ENCODE data around the gene PRKCZ. TPM values are rescaled to one million over a fixed set of nuclear protein-coding genes. Genes with fewer than 3 reads are reported as not detected.

Gene PRKCZ
- total RNA-seq, 1 experiment from 2014 or later = 45.9 TPM

GRCh38 chr1:2045468-2046173 lies 4.6 kb upstream of the PRKCZ start:
- H3K9me3 ChIP-seq = no peaks in the 10 kb centered on the region
- peaks cover 14% of the 10 kb centered on the region for H3K4me1 Mint-ChIP-seq (ENCODE audit: low read depth, unreplicated experiment)
- H3K27ac Mint-ChIP-seq (ENCODE audit: unreplicated experiment) = no peak overlapping the region
- H3K36me3 Mint-ChIP-seq (ENCODE audit: insufficient read depth, unreplicated experiment) = peaks cover 13% of the 10 kb centered on the region
- H3K9me3 Mint-ChIP-seq (ENCODE audit: unreplicated experiment) = no peaks in the 10 kb centered on the region
- H3K27me3 Mint-ChIP-seq (ENCODE audit: insufficient read depth, unreplicated experiment) = no peaks in the 10 kb centered on the region
- peaks cover 29% of the 10 kb centered on the region for H3K4me1 ChIP-seq
- H3K4me3 ChIP-seq (ENCODE audit: low read depth, low read length) = no peak overlapping the region
- CTCF ChIA-PET = interaction anchor here (0.9 to 2.1 kb wide), 9 partner anchors 20 to 140 kb away, joined by 3 to 30 read pairs (median 7); no protein-coding TSS in a partner anchor
- POLR2A ChIA-PET = no interaction called here
- intact Hi-C loops (cut with micrococcal nuclease; ENCODE audit: unreplicated experiment) = loop anchor here (1.0 to 5.0 kb wide), 3 partner anchors 43 to 101 kb away; partner anchors contain the start of gene CFAP74
- BruUV-seq (replicated peaks) = no TSS peak
- no peaks in the 10 kb centered on the region for H3K27me3 ChIP-seq (replicated peaks; ENCODE audit: control insufficient read depth, insufficient read depth, low read length)
- H3K4me3 Mint-ChIP-seq (ENCODE audit: unreplicated experiment) = no peak overlapping the region
- TF ChIP-seq CTCF (IDR thresholded peaks at IDR 0.05; ENCODE audit: insufficient read depth in 1 of 2, low read depth in 1 of 2, low read length in 1 of 2, severe bottlenecking in 1 of 2, unreplicated experiment in 1 of 2) = no peak
- DNase-seq = no peak
- no peaks in the 10 kb centered on the region for H3K36me3 ChIP-seq (ENCODE audit: control insufficient read depth, insufficient read depth, low read length)

- Histone ChIP-seq H3K27me3 (replicated peaks; ENCODE audit: control insufficient read depth, insufficient read depth, low read length) (no peaks in the 10 kb centered on the region), H3K4me3 (ENCODE audit: low read depth, low read length) (no peak overlapping the region), H3K4me1 (peaks cover 29% of the 10 kb centered on the region), H3K9me3 (no peaks in the 10 kb centered on the region), H3K36me3 (ENCODE audit: control insufficient read depth, insufficient read depth, low read length) (no peaks in the 10 kb centered on the region)
- Mint-ChIP-seq H3K4me3 (ENCODE audit: unreplicated experiment) (no peak overlapping the region), H3K27me3 (ENCODE audit: insufficient read depth, unreplicated experiment) (no peaks in the 10 kb centered on the region), H3K36me3 (ENCODE audit: insufficient read depth, unreplicated experiment) (peaks cover 13% of the 10 kb centered on the region), H3K27ac (ENCODE audit: unreplicated experiment) (no peak overlapping the region), H3K9me3 (ENCODE audit: unreplicated experiment) (no peaks in the 10 kb centered on the region), H3K4me1 (ENCODE audit: low read depth, unreplicated experiment) (peaks cover 14% of the 10 kb centered on the region)
- peak; percentile 83 to 88 for DNase-seq
- intact Hi-C loops (cut with micrococcal nuclease; ENCODE audit: unreplicated experiment) = loop anchor here (1.0 to 5.0 kb wide), 3 partner anchors 44 to 102 kb away; partner anchors contain the start of gene CFAP74
- BruUV-seq (replicated peaks) = no TSS peak
- CTCF ChIA-PET = interaction anchor here (0.7 to 1.7 kb wide), 5 partner anchors 45 to 123 kb away, joined by 3 to 8 read pairs (median 5); no protein-coding TSS in a partner anchor
- POLR2A ChIA-PET = no interaction called here
- peak; percentile 67 to 78 for TF ChIP-seq CTCF (IDR thresholded peaks at IDR 0.05; ENCODE audit: insufficient read depth in 1 of 2, low read depth in 1 of 2, low read length in 1 of 2, severe bottlenecking in 1 of 2, unreplicated experiment in 1 of 2)
Observed at GRCh38 chr1:2046174-2046917, 3.9 kb upstream of the PRKCZ start.

- no peak overlapping the region for H3K4me3 Mint-ChIP-seq (ENCODE audit: unreplicated experiment)
- ChIA-PET CTCF (interaction anchor here (0.7 to 1.7 kb wide), 5 partner anchors 45 to 124 kb away, joined by 3 to 8 read pairs (median 5); no protein-coding TSS in a partner anchor), POLR2A (no interaction called here)
- H3K36me3 Mint-ChIP-seq (ENCODE audit: insufficient read depth, unreplicated experiment) = peaks cover 13% of the 10 kb centered on the region
- H3K9me3 ChIP-seq = no peaks in the 10 kb centered on the region
- peaks cover 14% of the 10 kb centered on the region for H3K4me1 Mint-ChIP-seq (ENCODE audit: low read depth, unreplicated experiment)
- H3K9me3 Mint-ChIP-seq (ENCODE audit: unreplicated experiment) = no peaks in the 10 kb centered on the region
- H3K4me3 ChIP-seq (ENCODE audit: low read depth, low read length) = no peak overlapping the region
- H3K27me3 Mint-ChIP-seq (ENCODE audit: insufficient read depth, unreplicated experiment) = no peaks in the 10 kb centered on the region
- H3K27me3 ChIP-seq (replicated peaks; ENCODE audit: control insufficient read depth, insufficient read depth, low read length) = no peaks in the 10 kb centered on the region
- no TSS peak for BruUV-seq (replicated peaks)
- intact Hi-C loops (cut with micrococcal nuclease; ENCODE audit: unreplicated experiment) = loop anchor here (1.0 to 5.0 kb wide), 3 partner anchors 45 to 103 kb away; partner anchors contain the start of gene CFAP74
- H3K36me3 ChIP-seq (ENCODE audit: control insufficient read depth, insufficient read depth, low read length) = no peaks in the 10 kb centered on the region
- peak in 1 of 2 experiments; percentile 58 for DNase-seq
- no peak overlapping the region for H3K27ac Mint-ChIP-seq (ENCODE audit: unreplicated experiment)
- H3K4me1 ChIP-seq = peaks cover 29% of the 10 kb centered on the region
- no peak for TF ChIP-seq CTCF (IDR thresholded peaks at IDR 0.05; ENCODE audit: insufficient read depth in 1 of 2, low read depth in 1 of 2, low read length in 1 of 2, severe bottlenecking in 1 of 2, unreplicated experiment in 1 of 2)
Observed at GRCh38 chr1:2046953-2047748, 3.1 kb upstream of the PRKCZ start.
